ENCODE results near the gene ZKSCAN4.

- TF ChIP-seq FOXJ3 (CRISPR knock-in tag; IDR thresholded peaks at IDR 0.05; ENCODE audit: borderline replicate concordance): no peak
- no peak for TF ChIP-seq CTCF (IDR thresholded peaks at IDR 0.05)
- TF ChIP-seq ERG (CRISPR knock-in tag; IDR thresholded peaks at IDR 0.05): no peak
- TF ChIP-seq ZBTB21 (CRISPR knock-in tag; IDR thresholded peaks at IDR 0.05; ENCODE audit: borderline replicate concordance): no peak
- TF ChIP-seq FOXP1 (CRISPR knock-in tag; IDR thresholded peaks at IDR 0.05; ENCODE audit: borderline replicate concordance): no peak
- no peak for TF ChIP-seq ZNF423 (CRISPR knock-in tag; IDR thresholded peaks at IDR 0.05)
- no peak for TF ChIP-seq ZNF121 (CRISPR knock-in tag; IDR thresholded peaks at IDR 0.05)
- no peak for TF ChIP-seq NR2C2 (CRISPR knock-in tag; IDR thresholded peaks at IDR 0.05)
- TF ChIP-seq NFATC4 (CRISPR knock-in tag; IDR thresholded peaks at IDR 0.05): no peak
- no peak for TF ChIP-seq MAX (CRISPR knock-in tag; IDR thresholded peaks at IDR 0.05)
- no peak for TF ChIP-seq ATF3 (CRISPR knock-in tag; conservative IDR thresholded peaks at IDR 0.05)
- TF ChIP-seq CDX4 (CRISPR knock-in tag; IDR thresholded peaks at IDR 0.05; ENCODE audit: borderline replicate concordance): no peak
- TF ChIP-seq E2F1 (CRISPR knock-in tag; IDR thresholded peaks at IDR 0.05): no peak
Measured at GRCh38 chr6:28212510-28213212, 39.4 kb downstream of the ZKSCAN4 start.
